ENCODE measurements around the gene ZNF511. TPM values are rescaled to one million over a fixed set of nuclear protein-coding genes. Genes with fewer than 3 reads are reported as not detected.

ZNF511 gene
- polyA plus RNA-seq, 1 donor from 2014 or later, result 17.6 TPM

- H3K27me3 ChIP-seq (ENCODE audit: insufficient read depth, low read depth, low read length), result peaks cover 26% of the 10 kb centered on the region
- no peak overlapping the region for H3K27ac ChIP-seq (ENCODE audit: low read length)
- TF ChIP-seq POLR2AphosphoS5 (IDR thresholded peaks at IDR 0.05), result no peak
- no peak for TF ChIP-seq EP300 (conservative IDR thresholded peaks at IDR 0.05; ENCODE audit: poor library complexity, severe bottlenecking)
- TF ChIP-seq, protein P1, sequence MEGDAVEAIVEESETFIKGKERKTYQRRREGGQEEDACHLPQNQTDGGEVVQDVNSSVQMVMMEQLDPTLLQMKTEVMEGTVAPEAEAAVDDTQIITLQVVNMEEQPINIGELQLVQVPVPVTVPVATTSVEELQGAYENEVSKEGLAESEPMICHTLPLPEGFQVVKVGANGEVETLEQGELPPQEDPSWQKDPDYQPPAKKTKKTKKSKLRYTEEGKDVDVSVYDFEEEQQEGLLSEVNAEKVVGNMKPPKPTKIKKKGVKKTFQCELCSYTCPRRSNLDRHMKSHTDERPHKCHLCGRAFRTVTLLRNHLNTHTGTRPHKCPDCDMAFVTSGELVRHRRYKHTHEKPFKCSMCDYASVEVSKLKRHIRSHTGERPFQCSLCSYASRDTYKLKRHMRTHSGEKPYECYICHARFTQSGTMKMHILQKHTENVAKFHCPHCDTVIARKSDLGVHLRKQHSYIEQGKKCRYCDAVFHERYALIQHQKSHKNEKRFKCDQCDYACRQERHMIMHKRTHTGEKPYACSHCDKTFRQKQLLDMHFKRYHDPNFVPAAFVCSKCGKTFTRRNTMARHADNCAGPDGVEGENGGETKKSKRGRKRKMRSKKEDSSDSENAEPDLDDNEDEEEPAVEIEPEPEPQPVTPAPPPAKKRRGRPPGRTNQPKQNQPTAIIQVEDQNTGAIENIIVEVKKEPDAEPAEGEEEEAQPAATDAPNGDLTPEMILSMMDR (IDR thresholded peaks at IDR 0.05; ENCODE audit: poor library complexity, severe bottlenecking), result no peak
- TF ChIP-seq RAD21 (conservative IDR thresholded peaks at IDR 0.05), result no peak
- TF ChIP-seq MXI1 (conservative IDR thresholded peaks at IDR 0.05; ENCODE audit: poor library complexity, severe bottlenecking), result no peak
- no peak for TF ChIP-seq TAF1 (IDR thresholded peaks at IDR 0.05; ENCODE audit: low read depth)
- TF ChIP-seq REST (IDR thresholded peaks at IDR 0.05; ENCODE audit: borderline replicate concordance), result no peak
- no peak for TF ChIP-seq SMC3 (conservative IDR thresholded peaks at IDR 0.05; ENCODE audit: poor library complexity)
- no peaks in the 10 kb centered on the region for H3K9me2 ChIP-seq (ENCODE audit: insufficient read depth, low read length)
- no peaks in the 10 kb centered on the region for H3F3A ChIP-seq (ENCODE audit: insufficient read depth, low read length, poor library complexity, severe bottlenecking)
- H3K9me3 ChIP-seq (ENCODE audit: low read length), result peaks cover 5% of the 10 kb centered on the region
- no peak overlapping the region for H3K9ac ChIP-seq (ENCODE audit: low read length)
- H4K20me1 ChIP-seq (ENCODE audit: insufficient read depth), result no peaks in the 10 kb centered on the region
- H3K4me2 ChIP-seq (ENCODE audit: low read length), result no peak overlapping the region
- H3K4me3 ChIP-seq (ENCODE audit: low read length), result no peak overlapping the region
- H2AFZ ChIP-seq (ENCODE audit: low read depth, low read length), result no peak overlapping the region
- no peaks in the 10 kb centered on the region for H3K79me2 ChIP-seq (replicated peaks; ENCODE audit: insufficient read depth, low read length)
- no peaks in the 10 kb centered on the region for H3K36me3 ChIP-seq (ENCODE audit: insufficient read depth, low read length)
Observed at GRCh38 chr10:133338080-133339071, 29.7 kb downstream of the ZNF511 start.

- no peaks in the 10 kb centered on the region for H3K79me2 ChIP-seq (replicated peaks; ENCODE audit: insufficient read depth, low read length)
- no peak overlapping the region for H3K4me3 ChIP-seq (ENCODE audit: low read length)
- H3F3A ChIP-seq (ENCODE audit: insufficient read depth, low read length, poor library complexity, severe bottlenecking), result no peaks in the 10 kb centered on the region
- TF ChIP-seq, protein P1 (IDR thresholded peaks at IDR 0.05; ENCODE audit: poor library complexity, severe bottlenecking), result no peak
- TF ChIP-seq EP300 (conservative IDR thresholded peaks at IDR 0.05; ENCODE audit: poor library complexity, severe bottlenecking) (no peak), EZH2 (IDR thresholded peaks at IDR 0.05; ENCODE audit: borderline replicate concordance, insufficient read depth, low read length, poor library complexity, severe bottlenecking) (no peak), RAD21 (conservative IDR thresholded peaks at IDR 0.05) (no peak), REST (IDR thresholded peaks at IDR 0.05; ENCODE audit: borderline replicate concordance) (no peak), MXI1 (conservative IDR thresholded peaks at IDR 0.05; ENCODE audit: poor library complexity, severe bottlenecking) (no peak), TAF1 (IDR thresholded peaks at IDR 0.05; ENCODE audit: low read depth) (no peak), SMC3 (conservative IDR thresholded peaks at IDR 0.05; ENCODE audit: poor library complexity) (no peak)
- no peaks in the 10 kb centered on the region for H3K9me2 ChIP-seq (ENCODE audit: insufficient read depth, low read length)
- H3K9ac ChIP-seq (ENCODE audit: low read length), result no peak overlapping the region
- H3K27ac ChIP-seq (ENCODE audit: low read length), result no peak overlapping the region
- H2AFZ ChIP-seq (ENCODE audit: low read depth, low read length), result no peak overlapping the region
- H3K4me2 ChIP-seq (ENCODE audit: low read length), result no peak overlapping the region
- peaks cover 21% of the 10 kb centered on the region for H3K27me3 ChIP-seq (ENCODE audit: insufficient read depth, low read depth, low read length)
- no peaks in the 10 kb centered on the region for H4K20me1 ChIP-seq (ENCODE audit: insufficient read depth)
- no peaks in the 10 kb centered on the region for H3K36me3 ChIP-seq (ENCODE audit: insufficient read depth, low read length)
- peaks cover under 1% of the 10 kb centered on the region for H3K9me3 ChIP-seq (ENCODE audit: low read length)
Observed at GRCh38 chr10:133339708-133340380, 31.1 kb downstream of the ZNF511 start.

All from neural cell (in vitro differentiated cells).